ENCODE results near the gene MYO9B. TPM values are rescaled to one million over a fixed set of nuclear protein-coding genes. Genes with fewer than 3 reads are reported as not detected.

MYO9B gene
- total RNA-seq, 1 experiment from 2014 or later = 68.3 TPM

DNA sequence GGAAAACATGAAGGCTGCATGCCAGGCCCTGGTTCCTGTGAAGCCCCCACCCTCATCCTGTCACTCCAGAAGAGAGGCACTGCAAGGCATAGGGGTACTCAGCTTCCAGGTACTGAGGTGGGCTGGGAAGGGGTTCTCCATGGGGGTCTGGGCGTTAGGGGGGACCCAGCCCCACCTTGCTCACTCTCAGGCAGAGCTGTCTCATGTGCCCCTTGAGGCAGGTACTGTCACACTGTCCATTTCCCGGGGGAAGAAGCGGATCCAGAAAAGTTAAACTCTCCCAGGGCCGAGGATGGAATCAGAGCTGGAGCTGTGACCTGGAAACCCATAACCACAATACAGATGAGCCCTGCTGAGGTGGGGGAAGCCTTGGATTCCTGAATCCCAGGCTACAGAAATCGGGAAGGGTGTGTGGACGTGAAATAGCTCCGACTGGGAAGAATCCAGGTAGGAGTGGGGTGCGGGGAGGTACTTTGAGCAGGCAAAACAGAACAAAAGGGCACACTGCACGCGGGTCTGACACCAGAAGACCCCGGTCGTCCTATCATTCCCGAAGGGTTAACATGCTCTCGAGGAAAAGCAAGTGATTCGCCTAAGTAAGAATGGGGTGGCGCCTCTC is 139.0 kb downstream of the MYO9B start:
- Histone ChIP-seq H4K20me1 (ENCODE audit: low read length) (no peaks in the 10 kb centered on the region), H3K9me3 (ENCODE audit: low read length) (no peaks in the 10 kb centered on the region), H2AFZ (ENCODE audit: low read length) (peak overlapping the region; percentile 86), H3K9me2 (replicated peaks; ENCODE audit: low read length) (no peaks in the 10 kb centered on the region), H3F3A (ENCODE audit: low read length, unreplicated experiment) (peaks cover under 1% of the 10 kb centered on the region), H3K27ac (ENCODE audit: low read length) (peak overlapping the region; percentile 88), H3K9ac (ENCODE audit: low read length) (peak overlapping the region; percentile 97), H3K4me3 (ENCODE audit: low read length) (peak overlapping the region; percentile 88), H3K36me3 (ENCODE audit: low read depth, low read length) (peaks cover 15% of the 10 kb centered on the region; the same call in 1 of the 2 replicates), H3K4me1 (ENCODE audit: insufficient read depth, low read length) (peaks cover 16% of the 10 kb centered on the region), H3K27me3 (ENCODE audit: low read length) (no peaks in the 10 kb centered on the region), H3K79me2 (ENCODE audit: low read length) (peaks cover 7% of the 10 kb centered on the region), H3K4me2 (ENCODE audit: low read length) (peak overlapping the region; percentile 99)
- TF ChIP-seq EZH2phosphoT487 (IDR thresholded peaks at IDR 0.05; ENCODE audit: borderline replicate concordance, low read length) (no peak), EZH2 (IDR thresholded peaks at IDR 0.05; ENCODE audit: low read length, unreplicated experiment) (no peak), CTCF (conservative IDR thresholded peaks at IDR 0.05; ENCODE audit: low read depth, low read length) (no peak)
- ATAC-seq = 0 out of 2 replicates have a peak, but pooled peaks have one; percentile 3
- CTCF ChIA-PET = interaction anchor here (1.2 kb wide), 1 partner anchor 12 kb away, joined by 5 read pairs; the partner anchor contains the start of gene OCEL1
- POLR2A ChIA-PET (ENCODE audit: unreplicated experiment) = interaction anchor here (0.8 to 1.6 kb wide), 4 partner anchors 11 to 68 kb away, joined by 3 to 9 read pairs (median 4); partner anchors contain the start of genes BABAM1 and OCEL1
- no peak for DNase-seq
- TSS peak; percentile 86 for BruUV-seq (replicated peaks)
- intact Hi-C loops (cut with micrococcal nuclease) = no loop called here

GRCh38 chr19:17215127-17215971 is 139.8 kb downstream of the MYO9B start, which contains the start of gene USE1:
Gene USE1, plus strand, starts transcription at chr19:17215357. Its CDS starts 49 bp downstream, at chr19:17215406.
- H3K79me2 ChIP-seq (ENCODE audit: low read length) = peaks cover 7% of the 10 kb centered on the region
- peak within 1 kb of the TSS; percentile 99 for H3K4me2 ChIP-seq (ENCODE audit: low read length)
- CTCF ChIA-PET = interaction anchor here (1.2 kb wide), 1 partner anchor 11 kb away, joined by 5 read pairs; the partner anchor contains the start of gene OCEL1
- peak within 1 kb of the TSS; percentile 88 for H3K27ac ChIP-seq (ENCODE audit: low read length)
- no peaks in the 10 kb centered on the region for H3K9me3 ChIP-seq (ENCODE audit: low read length)
- no peaks in the 10 kb centered on the region for H3K27me3 ChIP-seq (ENCODE audit: low read length)
- H3K9ac ChIP-seq (ENCODE audit: low read length) = peak within 1 kb of the TSS; percentile 97
- H3K4me3 ChIP-seq (ENCODE audit: low read length) = peak within 1 kb of the TSS; percentile 88
- no peaks in the 10 kb centered on the region for H3F3A ChIP-seq (ENCODE audit: low read length, unreplicated experiment)
- DNase-seq = peak; percentile 90
- peak within 1 kb of the TSS; percentile 86 for H2AFZ ChIP-seq (ENCODE audit: low read length)
- ATAC-seq = peak; percentile 94
- H3K9me2 ChIP-seq (replicated peaks; ENCODE audit: low read length) = no peaks in the 10 kb centered on the region
- no TSS peak for BruUV-seq (replicated peaks)
- POLR2A ChIA-PET (ENCODE audit: unreplicated experiment) = interaction anchor here (0.6 to 1.6 kb wide), 5 partner anchors 10 to 756 kb away, joined by 3 to 9 read pairs (median 3); partner anchors contain the start of genes BABAM1 and OCEL1
- intact Hi-C loops (cut with micrococcal nuclease) = no loop called here
- H4K20me1 ChIP-seq (ENCODE audit: low read length) = no peaks in the 10 kb centered on the region
- H3K36me3 ChIP-seq (ENCODE audit: low read depth, low read length) = peaks cover 8% of the 10 kb centered on the region; the same call in 1 of the 2 replicates
- peaks cover 21% of the 10 kb centered on the region for H3K4me1 ChIP-seq (ENCODE audit: insufficient read depth, low read length)
- TF ChIP-seq EZH2 (IDR thresholded peaks at IDR 0.05; ENCODE audit: low read length, unreplicated experiment) = no peak
- TF ChIP-seq CTCF (conservative IDR thresholded peaks at IDR 0.05; ENCODE audit: low read depth, low read length) = no peak
- no peak for TF ChIP-seq EZH2phosphoT487 (IDR thresholded peaks at IDR 0.05; ENCODE audit: borderline replicate concordance, low read length)
